Hematopoietic multipotent progenitor cell treated with erythropoietin and hydrocortisone succinate and interleukin-3 and kit ligand, for 15 days (in vitro differentiated cells): Measurements from ENCODE around the gene RABGAP1L.
"Not testable (repeated sequence)": the region's sequence is repeated elsewhere in the genome, so short reads cannot be mapped to it uniquely, and the experiment has no call there.

ENCODE experiments used
- DNase-seq: peaks from one replicate; pipeline ENCODE4 v3.0.0-alpha.2; 2015; ENCODE audit warnings: low spot score

RABGAP1L gene

GRCh38 chr1:174197088-174197487, 37.8 kb downstream of the RABGAP1L start:
- no peak for DNase-seq

- DNase-seq: no peak
These were observed 38.2 kb downstream of the RABGAP1L start for GRCh38 chr1:174197547-174197946.

DNA sequence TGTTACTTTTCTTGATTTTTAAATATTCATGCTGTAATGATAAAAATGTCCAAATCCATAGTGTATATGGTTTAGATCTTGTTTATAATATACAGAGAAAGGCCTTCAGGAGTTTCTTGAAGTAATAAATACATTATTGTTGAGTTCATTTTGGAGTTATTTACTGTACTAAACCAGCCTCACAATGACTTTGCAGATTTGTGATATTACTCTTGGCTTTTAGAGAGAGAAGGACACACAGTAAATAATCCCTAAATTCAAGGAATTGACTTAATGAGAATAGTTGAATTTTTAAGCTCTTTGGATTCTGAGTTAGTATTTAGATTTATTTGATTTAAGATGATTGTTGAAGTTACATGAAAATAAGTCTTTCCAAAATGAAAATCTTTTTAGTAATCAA, 38.9 kb downstream of the RABGAP1L start:
- peak; percentile 36 for DNase-seq

DNA sequence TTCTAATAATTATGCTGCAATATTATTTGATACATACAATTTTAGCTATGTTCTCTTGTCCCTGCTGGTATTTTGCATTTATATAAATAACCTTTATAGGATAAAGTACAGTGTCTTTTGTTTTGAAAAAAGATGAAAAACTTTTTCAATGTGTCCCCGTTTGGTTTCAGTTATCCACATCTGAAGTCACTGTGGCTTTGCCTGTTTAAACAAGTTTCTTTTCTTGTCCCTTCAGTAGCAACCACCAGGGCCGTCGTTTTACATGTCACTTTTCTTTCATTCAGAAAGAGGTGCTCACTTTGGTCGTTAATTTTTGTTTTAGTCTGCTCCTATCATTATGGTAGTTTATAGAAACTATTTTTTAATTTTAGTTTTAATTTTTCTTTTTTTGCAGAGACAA, 41.4 kb downstream of the RABGAP1L start:
- no peak for DNase-seq

GRCh38 chr1:174204697-174205308, 45.5 kb downstream of the RABGAP1L start:
- no peak for DNase-seq

DNA sequence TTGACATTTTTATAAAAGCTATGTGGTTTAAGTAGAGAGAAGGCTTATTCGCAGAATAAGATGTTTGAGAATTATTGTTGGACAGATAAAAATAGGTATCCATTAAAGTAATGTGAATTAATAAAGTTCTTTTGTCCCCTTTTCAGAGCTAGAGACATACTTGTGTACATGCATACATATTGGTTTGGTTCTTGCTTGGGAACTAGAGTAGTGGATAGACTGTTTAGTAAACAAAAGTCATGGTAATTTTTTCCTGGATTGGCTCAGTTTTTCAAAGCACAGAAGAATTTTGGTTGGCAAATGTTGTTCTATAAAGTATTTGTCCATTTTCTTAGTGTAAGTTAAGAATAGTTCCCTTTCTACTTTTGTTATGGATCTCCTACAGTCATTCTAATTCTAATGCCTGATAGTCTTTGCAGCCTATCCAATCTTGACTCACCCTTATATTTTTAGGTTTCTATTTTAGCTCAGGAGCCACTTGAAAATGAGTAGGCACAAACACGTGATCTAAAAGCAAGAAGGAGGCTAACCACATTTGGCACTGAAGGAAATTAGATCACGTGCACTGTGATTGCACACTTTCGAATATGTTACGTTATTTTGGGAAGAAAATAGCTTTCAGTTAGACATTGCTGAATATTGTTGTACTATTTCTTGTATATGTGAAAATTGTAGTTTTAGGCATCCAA, 47.0 kb downstream of the RABGAP1L start:
- no peak for DNase-seq

DNA sequence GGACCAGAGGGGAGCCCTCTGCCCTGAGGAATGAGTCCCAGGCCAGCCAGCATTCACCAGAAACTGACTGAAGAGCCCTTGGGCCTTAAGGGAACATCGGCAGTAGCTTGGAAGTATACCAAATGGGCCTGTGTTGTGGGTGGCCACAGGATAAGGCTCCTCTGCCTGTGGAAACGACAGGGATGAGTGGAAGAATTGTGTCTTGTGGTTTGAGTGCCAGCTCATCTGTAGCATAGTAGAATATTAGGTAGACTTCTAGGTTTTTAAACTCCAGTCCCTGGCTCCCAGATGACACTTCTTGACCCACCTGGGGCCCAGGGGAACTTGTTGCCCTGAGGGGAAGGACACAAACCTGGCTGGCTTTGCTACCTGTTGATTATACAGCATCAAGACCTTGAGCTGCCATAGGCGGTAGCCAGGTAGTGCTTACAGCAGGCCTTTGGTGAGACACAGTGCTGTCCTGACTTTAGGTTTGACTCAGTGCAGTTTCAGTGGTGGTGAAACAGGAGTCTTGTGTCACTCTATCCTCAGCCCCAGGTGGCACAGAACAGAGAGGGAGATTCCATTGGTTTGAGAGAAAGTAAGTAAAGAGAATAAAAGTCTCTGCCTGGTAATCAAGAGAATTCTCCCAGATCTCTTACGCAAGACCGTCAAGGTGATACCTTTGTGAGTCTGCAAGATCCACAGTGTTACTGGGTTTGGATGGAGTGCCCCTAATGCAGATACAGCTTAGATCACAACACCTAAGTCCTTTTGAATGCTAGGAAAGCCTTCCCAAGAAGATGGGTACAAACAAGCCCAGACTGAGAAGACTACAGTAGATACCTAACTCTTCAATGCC, 50.2 kb downstream of the RABGAP1L start:
- DNase-seq: no peak

DNA sequence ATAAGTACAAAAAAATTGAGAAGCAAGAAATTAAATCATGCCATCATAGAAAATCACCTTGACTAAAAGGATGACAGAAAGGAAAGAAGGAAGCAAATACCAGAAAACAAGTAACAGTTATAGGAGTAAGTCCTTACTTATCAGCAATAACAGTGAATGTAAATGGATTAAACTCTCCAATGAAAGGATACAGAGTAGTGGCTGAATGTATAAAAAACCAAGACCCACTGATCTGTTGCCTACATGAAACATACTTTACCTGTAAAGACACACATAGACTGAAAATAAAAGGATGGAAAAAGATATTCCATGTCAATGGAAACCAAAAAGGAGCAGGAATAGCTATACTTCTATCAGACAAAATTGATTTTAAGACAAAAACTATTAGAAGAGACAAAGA, 52.2 kb downstream of the RABGAP1L start:
- no peak for DNase-seq

DNA sequence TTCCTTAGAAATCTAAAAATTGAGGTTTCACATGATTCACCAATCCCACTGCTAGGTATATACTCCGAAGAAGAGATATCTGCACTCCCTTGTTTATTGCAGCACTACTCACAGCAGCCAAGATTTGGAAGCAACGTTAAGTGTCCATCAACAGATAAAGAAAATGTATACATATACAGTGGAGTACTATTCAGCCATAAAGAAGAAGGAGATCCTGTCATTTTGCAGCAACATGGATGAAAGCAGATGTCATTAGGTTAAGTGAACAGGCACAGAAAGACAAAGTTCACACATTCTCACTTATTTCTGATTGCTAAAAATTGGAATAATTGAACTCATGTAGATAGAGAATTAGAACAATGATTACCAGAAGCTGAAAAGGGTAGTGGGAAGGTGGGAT, 56.4 kb downstream of the RABGAP1L start:
- no peak for DNase-seq

- DNase-seq: no peak
These were observed 57.9 kb downstream of the RABGAP1L start for GRCh38 chr1:174217248-174217647.

GRCh38 chr1:174217787-174218574, 58.7 kb downstream of the RABGAP1L start:
- peak; percentile 72 for DNase-seq

DNA sequence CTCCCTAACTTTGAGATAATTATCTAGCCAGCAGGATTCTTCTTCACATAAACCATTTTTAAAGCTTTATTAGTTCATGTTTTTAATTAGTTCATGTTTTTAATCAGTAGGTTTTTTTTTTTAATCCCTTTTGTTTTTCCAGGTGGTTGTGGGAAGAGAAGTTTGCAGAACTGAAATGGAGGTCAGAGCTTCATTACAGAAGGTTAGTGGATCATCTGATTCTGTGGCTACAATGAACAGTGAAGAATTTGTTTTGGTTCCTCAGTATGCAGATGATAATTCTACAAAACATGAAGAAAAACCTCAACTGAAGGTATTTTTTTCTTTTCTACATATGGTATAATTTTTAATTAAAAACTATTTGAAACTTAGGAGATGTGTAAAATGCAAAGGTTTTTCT, 59.7 kb downstream of the RABGAP1L start:
- no peak for DNase-seq

- no peak for DNase-seq
These were observed 60.5 kb downstream of the RABGAP1L start for GRCh38 chr1:174219606-174220370.

DNA sequence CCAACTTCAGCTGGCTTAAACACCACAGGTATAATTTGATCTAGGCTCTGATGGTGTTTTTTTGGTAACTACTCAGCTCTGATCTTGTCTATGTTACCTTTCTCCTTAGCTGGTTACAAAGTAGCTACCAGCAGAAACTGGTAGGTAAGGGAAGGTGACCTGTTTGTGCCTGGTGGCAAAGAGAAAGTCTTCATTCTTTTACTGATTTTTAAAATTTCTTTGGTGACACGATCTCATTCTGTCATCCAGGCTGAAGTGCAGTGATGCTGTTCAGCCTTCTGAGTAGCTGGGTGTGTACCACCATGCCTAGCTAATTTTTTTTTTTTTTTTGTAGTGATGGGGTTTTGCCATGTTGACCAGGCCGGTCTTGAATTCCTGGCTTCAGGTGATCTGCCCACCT, 62.4 kb downstream of the RABGAP1L start:
- DNase-seq: no peak

DNA sequence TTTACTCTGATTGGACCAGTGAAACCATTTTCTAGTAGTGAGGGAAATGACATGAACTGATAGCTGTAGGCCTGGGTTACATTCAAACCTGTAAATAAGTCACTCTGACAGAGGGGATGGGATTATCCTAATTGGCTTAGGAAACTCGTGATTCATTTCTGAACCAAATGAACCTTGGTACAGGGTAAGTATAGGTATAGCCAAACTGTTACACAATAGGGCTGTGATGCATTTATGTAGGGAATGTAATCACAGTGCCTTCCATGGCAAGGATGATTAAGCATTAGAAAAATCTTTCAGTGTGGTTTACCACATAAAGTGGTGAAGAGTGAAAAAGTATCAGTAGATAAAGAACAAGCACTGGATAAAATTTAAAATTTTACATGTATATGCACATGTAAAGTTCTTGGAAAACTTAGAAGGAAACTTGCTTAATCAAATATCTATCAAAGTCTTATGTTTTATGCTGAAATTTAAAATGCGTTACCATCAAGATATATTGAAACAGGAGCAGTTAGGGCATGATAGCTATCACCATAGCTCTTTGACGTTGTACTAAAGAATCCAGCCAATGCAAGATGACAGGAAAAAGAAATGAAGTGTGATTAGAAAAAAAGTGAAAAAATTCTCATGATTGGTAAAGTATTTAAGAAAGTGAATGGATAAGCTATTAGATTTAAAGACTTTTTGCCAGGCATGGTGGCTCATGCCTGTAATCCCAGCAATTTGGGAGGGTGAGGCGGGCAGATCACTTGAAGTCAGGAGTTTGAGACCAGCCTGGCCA, 63.0 kb downstream of the RABGAP1L start:
- no peak for DNase-seq

DNA sequence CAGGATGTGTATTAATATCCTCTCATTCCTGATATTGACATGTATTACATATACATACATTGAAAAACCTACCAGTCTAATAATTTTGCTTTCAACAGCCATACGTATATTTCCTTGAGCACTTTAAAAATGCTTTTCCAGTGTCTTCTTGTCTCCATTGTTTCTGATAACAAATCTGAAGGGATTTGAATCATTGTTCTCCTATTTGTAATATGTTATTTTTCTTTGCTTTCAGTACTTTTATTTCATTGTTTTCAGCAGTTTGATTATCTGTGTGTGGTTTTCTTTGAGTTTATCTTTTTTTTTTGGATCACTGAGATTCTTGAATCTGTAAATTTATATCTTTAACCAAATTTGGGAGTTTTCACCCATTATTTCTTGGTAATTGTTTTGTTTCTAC, 65.3 kb downstream of the RABGAP1L start:
- DNase-seq: no peak

GRCh38 chr1:174225499-174226204, 66.3 kb downstream of the RABGAP1L start:
- DNase-seq: no peak

DNA sequence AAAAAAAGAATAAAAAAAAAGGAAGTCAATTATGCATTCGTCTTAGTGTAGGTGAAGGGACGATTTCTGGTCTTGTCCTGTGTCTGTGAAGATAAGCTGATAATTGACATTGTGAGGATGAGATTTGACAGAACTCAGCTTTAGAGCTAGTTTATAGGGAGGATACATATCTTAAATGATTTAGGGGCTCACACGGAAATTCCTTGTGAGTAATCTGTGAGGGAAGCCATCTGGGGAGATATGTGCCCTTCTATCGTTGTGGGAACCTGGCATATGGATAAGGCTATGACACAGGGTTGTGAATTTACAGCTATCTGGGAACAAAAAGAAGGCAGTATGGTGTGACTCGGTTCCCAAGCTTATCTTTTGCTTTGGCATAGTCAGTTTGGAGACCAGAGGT, 71.1 kb downstream of the RABGAP1L start:
- no peak for DNase-seq

DNA sequence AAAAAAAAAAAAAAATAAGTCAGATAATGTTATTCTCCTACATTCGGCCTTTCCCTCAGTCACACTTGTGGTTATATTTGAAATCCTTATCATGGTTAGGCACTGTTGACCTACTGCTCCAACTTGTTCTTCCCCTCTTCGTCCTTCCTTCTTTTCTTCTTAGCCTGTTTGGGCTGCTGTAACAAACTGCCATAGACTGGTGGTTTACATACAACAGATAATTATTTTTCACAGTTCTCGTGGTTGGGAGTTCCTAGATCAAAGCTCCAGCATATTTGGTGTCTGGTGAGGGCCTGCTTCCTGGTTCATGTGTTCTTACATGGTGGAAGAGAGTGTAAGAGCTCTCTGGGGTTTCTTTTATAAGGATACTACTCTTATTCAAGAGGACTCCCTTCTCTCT, 73.4 kb downstream of the RABGAP1L start:
- no peak for DNase-seq

GRCh38 chr1:174238845-174239501, 79.7 kb downstream of the RABGAP1L start:
- not testable (repeated sequence) for DNase-seq
